ENCODE results near the gene ECI1. TPM values are rescaled to one million over a fixed set of nuclear protein-coding genes. Genes with fewer than 3 reads are reported as not detected.

ECI1 gene
- total and polyA plus RNA-seq, 2 of the 4 experiments (the other 2 are of a cell fraction): 20.3 to 30.1 TPM

DNA sequence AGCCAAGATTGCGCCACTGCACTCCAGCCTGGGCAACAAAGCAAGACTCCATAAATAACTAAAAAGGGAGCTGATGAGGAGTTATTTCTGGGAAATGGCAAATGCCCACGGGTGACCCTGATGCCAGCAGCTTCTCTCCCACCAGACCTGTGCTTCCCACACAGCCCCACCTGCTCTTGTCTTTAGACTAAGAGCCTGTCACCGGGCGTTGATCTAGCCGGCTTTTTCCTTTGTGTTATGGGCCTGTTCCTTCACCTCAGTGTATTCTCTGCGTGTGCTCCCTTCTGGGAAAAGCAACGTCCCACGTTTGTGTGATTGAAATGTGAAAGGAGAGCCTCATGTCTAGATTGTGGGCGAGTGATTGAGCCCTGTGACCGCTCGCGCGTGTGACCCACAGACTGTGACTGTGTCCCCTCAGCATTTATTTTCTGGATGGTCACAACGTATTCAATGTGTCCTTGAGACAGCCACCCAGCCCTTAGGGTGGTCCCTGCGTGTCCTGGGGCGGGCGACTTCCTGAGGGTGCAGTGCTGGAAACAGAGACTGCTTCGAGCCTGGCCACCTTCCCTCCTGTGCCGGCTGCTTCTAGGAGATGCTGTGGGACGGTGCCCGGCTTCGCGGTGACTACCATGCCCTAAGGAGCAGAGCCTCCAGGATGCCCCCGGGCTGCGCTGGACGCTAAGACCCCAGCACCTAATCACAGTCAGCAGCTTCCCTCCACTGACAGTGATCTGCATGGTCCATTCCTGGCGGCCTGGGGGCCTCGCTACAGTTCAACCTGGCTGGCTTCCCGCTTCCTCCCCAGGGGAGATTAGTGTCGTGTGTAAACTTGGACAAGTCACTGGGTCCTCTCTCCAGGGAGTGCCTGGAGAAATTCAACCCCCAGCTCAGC lies 24.3 kb upstream of the ECI1 start (continued):
- TF ChIP-seq, protein P1, sequence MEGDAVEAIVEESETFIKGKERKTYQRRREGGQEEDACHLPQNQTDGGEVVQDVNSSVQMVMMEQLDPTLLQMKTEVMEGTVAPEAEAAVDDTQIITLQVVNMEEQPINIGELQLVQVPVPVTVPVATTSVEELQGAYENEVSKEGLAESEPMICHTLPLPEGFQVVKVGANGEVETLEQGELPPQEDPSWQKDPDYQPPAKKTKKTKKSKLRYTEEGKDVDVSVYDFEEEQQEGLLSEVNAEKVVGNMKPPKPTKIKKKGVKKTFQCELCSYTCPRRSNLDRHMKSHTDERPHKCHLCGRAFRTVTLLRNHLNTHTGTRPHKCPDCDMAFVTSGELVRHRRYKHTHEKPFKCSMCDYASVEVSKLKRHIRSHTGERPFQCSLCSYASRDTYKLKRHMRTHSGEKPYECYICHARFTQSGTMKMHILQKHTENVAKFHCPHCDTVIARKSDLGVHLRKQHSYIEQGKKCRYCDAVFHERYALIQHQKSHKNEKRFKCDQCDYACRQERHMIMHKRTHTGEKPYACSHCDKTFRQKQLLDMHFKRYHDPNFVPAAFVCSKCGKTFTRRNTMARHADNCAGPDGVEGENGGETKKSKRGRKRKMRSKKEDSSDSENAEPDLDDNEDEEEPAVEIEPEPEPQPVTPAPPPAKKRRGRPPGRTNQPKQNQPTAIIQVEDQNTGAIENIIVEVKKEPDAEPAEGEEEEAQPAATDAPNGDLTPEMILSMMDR (conservative IDR thresholded peaks at IDR 0.05; ENCODE audit: low read depth, low read length): no peak

DNA sequence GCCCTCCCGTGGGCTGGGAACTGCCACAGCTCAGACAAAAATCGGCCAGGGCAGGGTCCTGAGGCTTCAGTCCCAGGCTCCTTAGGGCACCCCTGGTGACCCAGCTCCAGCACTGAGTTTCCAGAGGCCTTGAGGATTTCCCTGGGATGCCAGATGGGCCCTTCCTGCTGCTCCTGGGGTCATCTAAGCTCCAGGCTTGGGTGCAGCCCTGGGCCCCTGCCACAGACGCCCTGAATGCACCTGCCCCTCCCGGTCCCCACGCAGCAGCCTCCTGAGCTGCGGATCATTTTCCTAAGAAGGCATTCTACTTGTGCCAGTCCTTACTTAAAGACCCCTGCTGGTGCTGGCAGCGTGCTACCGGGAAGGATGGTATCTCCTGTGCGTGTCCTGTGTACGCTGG lies 22.5 kb upstream of the ECI1 start:
- no peak overlapping the region for H3K9ac ChIP-seq (ENCODE audit: low read depth, low read length)
- ATAC-seq (ENCODE audit: low read depth): no peak
- H2BK120ac ChIP-seq (ENCODE audit: low read depth, low read length): no peak overlapping the region
- no peak overlapping the region for H3K4ac ChIP-seq (ENCODE audit: low read depth, low read length)
- no peak overlapping the region for H2BK15ac ChIP-seq (ENCODE audit: low read depth, low read length)
- H3K4me3 ChIP-seq (ENCODE audit: insufficient read depth, low read depth, low read length): no peak overlapping the region
- dilution Hi-C loops (cut with HindIII; ENCODE audit: low sequenced_read_pairs, unreplicated experiment) (no loop called here), intact Hi-C loops (cut with micrococcal nuclease) (no loop called here), in situ Hi-C loops (cut with MboI; ENCODE audit: low sequenced_read_pairs) (loop anchor here (10.0 kb wide), 1 partner anchor 151 kb away; the partner anchor contains the start of gene CCNF)
- peaks cover 7% of the 10 kb centered on the region for H3K9me1 ChIP-seq (ENCODE audit: insufficient read depth, low read length)
- no peak overlapping the region for H4K5ac ChIP-seq (ENCODE audit: low read depth, low read length)
- H2AK9ac ChIP-seq (replicated peaks; ENCODE audit: low read depth, low read length, poor library complexity): no peak overlapping the region
- no peak overlapping the region for H4K8ac ChIP-seq (ENCODE audit: low read depth in 2 of 2, low read length in 2 of 2)
- H3K56ac ChIP-seq (ENCODE audit: extremely low read depth, insufficient read depth, low read length): no peak overlapping the region
- H3K79me1 ChIP-seq (ENCODE audit: low read depth in 1 of 2, low read length in 2 of 2): peaks cover 6 to 26% of the 10 kb centered on the region in 2 experiments; a peak in 3 of 4 replicates
- no TSS peak for BruUV-seq (replicated peaks)
- H3K23ac ChIP-seq (ENCODE audit: low read depth, low read length): no peak overlapping the region
- H3K27me3 ChIP-seq (ENCODE audit: control insufficient read depth, insufficient read depth, low read length): peaks cover 7% of the 10 kb centered on the region; the same call in 1 of the 2 replicates
- peaks cover 6% of the 10 kb centered on the region for H3K4me1 ChIP-seq (ENCODE audit: control insufficient read depth, insufficient read depth, low read length)
- H3K9me3 ChIP-seq (ENCODE audit: control insufficient read depth, insufficient read depth, low read length): no peaks in the 10 kb centered on the region
- ChIA-PET CTCF (no interaction called here), POLR2A (ENCODE audit: unreplicated experiment) (no interaction called here)
- H2AFZ ChIP-seq (replicated peaks; ENCODE audit: low read length, poor library complexity): no peak overlapping the region
- H3K14ac ChIP-seq (replicated peaks; ENCODE audit: low read depth, low read length): no peak overlapping the region
- DNase-seq: no peak
- H4K20me1 ChIP-seq (ENCODE audit: insufficient read depth, low read length): peaks cover 12% of the 10 kb centered on the region
- H2BK5ac ChIP-seq (ENCODE audit: low read depth, low read length, poor library complexity, severe bottlenecking): no peak overlapping the region
- H3K4me2 ChIP-seq (ENCODE audit: low read depth, low read length): no peak overlapping the region
- no peak overlapping the region for H2BK20ac ChIP-seq (ENCODE audit: low read depth, low read length)
- peaks cover 3% of the 10 kb centered on the region; the same call in 1 of the 2 replicates for H3K36me3 ChIP-seq (ENCODE audit: control insufficient read depth, insufficient read depth, low read length)
- WGBS, 2 experiments (ENCODE audit: extremely low coverage in 2 of 2, insufficient read length in 1 of 2): 93% methylated on average over 5 of the region's 10 CpGs; no CpG with 5 or more reads in 1 of the 2 experiments
- no peak overlapping the region for H4K91ac ChIP-seq (ENCODE audit: insufficient read depth, low read depth, low read length)
- no peak overlapping the region for H2AK5ac ChIP-seq (ENCODE audit: low read depth, low read length)
- no peak overlapping the region for H3K18ac ChIP-seq (ENCODE audit: low read depth, low read length)
- no peak overlapping the region for H3K27ac ChIP-seq (ENCODE audit: insufficient read depth, low read length)
- no peak for TF ChIP-seq CEBPB (IDR thresholded peaks at IDR 0.05; ENCODE audit: low read depth, low read length)
- TF ChIP-seq RAD21 (IDR thresholded peaks at IDR 0.05; ENCODE audit: low read length): no peak
- TF ChIP-seq, protein P2, sequence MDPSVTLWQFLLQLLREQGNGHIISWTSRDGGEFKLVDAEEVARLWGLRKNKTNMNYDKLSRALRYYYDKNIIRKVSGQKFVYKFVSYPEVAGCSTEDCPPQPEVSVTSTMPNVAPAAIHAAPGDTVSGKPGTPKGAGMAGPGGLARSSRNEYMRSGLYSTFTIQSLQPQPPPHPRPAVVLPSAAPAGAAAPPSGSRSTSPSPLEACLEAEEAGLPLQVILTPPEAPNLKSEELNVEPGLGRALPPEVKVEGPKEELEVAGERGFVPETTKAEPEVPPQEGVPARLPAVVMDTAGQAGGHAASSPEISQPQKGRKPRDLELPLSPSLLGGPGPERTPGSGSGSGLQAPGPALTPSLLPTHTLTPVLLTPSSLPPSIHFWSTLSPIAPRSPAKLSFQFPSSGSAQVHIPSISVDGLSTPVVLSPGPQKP (IDR thresholded peaks at IDR 0.05; ENCODE audit: borderline replicate concordance, low read depth, low read length): no peak
- no peak for TF ChIP-seq BHLHE40 (IDR thresholded peaks at IDR 0.05; ENCODE audit: low read depth, low read length)
- TF ChIP-seq RCOR1 (IDR thresholded peaks at IDR 0.05; ENCODE audit: insufficient replicate concordance, low read length): no peak
- no peak for TF ChIP-seq MXI1 (IDR thresholded peaks at IDR 0.05; ENCODE audit: borderline replicate concordance, low read depth, low read length)
- TF ChIP-seq, protein P1 (conservative IDR thresholded peaks at IDR 0.05; ENCODE audit: low read depth, low read length): no peak
- no peak for TF ChIP-seq MAFK (IDR thresholded peaks at IDR 0.05; ENCODE audit: low read depth, low read length)
- TF ChIP-seq RFX5 (IDR thresholded peaks at IDR 0.05; ENCODE audit: low read depth, low read length): no peak

All from IMR-90 (cell line).